A549 (cell line): ENCODE measurements around the gene SFT2D1. TPM values are rescaled to one million over a fixed set of nuclear protein-coding genes. Genes with fewer than 3 reads are reported as not detected.
"Not testable (repeated sequence)": the region's sequence is repeated elsewhere in the genome, so short reads cannot be mapped to it uniquely, and the experiment has no call there.

Experiments used
- ATAC-seq, 2 experiments: fragments of 200-7000 bp in 1 of 2; fragments of >200 bp in 1 of 2; cut with Nextera tagmentation in 1 of 2; cut with Tn5 transposase in 1 of 2; 3 replicates each; pipeline versions ENCODE4 v1.8.0 to v1.9.1; 2018 to 2020; ENCODE audit warnings: mild to moderate bottlenecking in 1 of 2, moderate library complexity in 1 of 2
- CTCF ChIA-PET: fragments of 300-600 bp; sonication (Branson Sonifier 250); formaldehyde crosslinking; extraction: SDS; loops from one replicate; lab custom pipeline; 2021; ENCODE audit warnings: antibody characterized with exemption, inconsistent platforms; lab: Yijun Ruan, JAX
- POLR2A ChIA-PET: fragments of 350-600 bp; formaldehyde crosslinking; extraction: SDS; loops from one replicate; lab custom pipeline; 2021; ENCODE audit warnings: antibody characterized with exemption, inconsistent platforms; lab: Yijun Ruan, JAX
- DNase-seq, 2 experiments: peaks; one replicate each; pipeline versions ENCODE4 v3.0.0 to v3.0.0-alpha.2; 2011 to 2016; ENCODE audit warnings: low read depth in 1 of 2, low spot score in 1 of 2
- FAIRE-seq: peaks from 2 replicates; lab custom pipeline; 2011; peaks lifted over from hg19 to GRCh38; lab: Jason Lieb, UNC
- H3K27ac ChIP-seq, 2 experiments: fragments of >200 bp; sonication (Bioruptor Twin); formaldehyde crosslinking; 3 replicates each; pipeline ENCODE4 v1.5.1; 2016 to 2017
- H3K4me1 ChIP-seq: fragments of >200 bp; sonication (Bioruptor Twin); formaldehyde crosslinking; 3 replicates; pipeline ENCODE4 v1.6.1; 2016
- H3K4me2 ChIP-seq: fragments of >200 bp; sonication (Bioruptor Twin); formaldehyde crosslinking; 3 replicates; pipeline ENCODE4 v1.6.1; 2016
- H3K4me3 ChIP-seq: fragments of >200 bp; sonication (Bioruptor Twin); formaldehyde crosslinking; 3 replicates; pipeline ENCODE4 v1.5.1; 2016
- H3K9me3 ChIP-seq: fragments of >200 bp; sonication (Bioruptor Twin); formaldehyde crosslinking; 3 replicates; pipeline ENCODE4 v1.6.1; 2016
- BCL3 ChIP-seq: fragments of >200 bp; sonication (Bioruptor Twin); formaldehyde crosslinking; IDR thresholded peaks from 3 replicates; pipeline ENCODE4 v1.6.1; 2016
- CHD2 ChIP-seq: fragments of 150-350 bp; IDR thresholded peaks from 2 replicates; pipeline ENCODE4 v1.6.1; 2014; ENCODE audit warnings: low read length; ENCODE audit not compliant: partially characterized antibody
- EHMT2 ChIP-seq: fragments of 200-600 bp; sonication (generic); IDR thresholded peaks from 2 replicates; pipeline ENCODE4 v1.6.1; 2016; ENCODE audit warnings: antibody characterized with exemption, low read depth, mild to moderate bottlenecking, moderate library complexity
- EP300 ChIP-seq, 2 experiments: fragments of >200 bp; sonication (Bioruptor Twin); formaldehyde crosslinking; IDR thresholded peaks; 2 replicates in 1 of 2; 3 replicates in 1 of 2; pipeline ENCODE4 v1.6.1; 2016 to 2017
- FOSL2 ChIP-seq, 2 experiments: fragments of 450-650 bp in 1 of 2; fragments of >200 bp in 1 of 2; sonication (Bioruptor Twin) in 1 of 2; formaldehyde crosslinking; IDR thresholded peaks; 2 replicates each; pipeline versions ENCODE4 v1.5.0 to v1.6.1; 2016 to 2020; ENCODE audit warnings: mild to moderate bottlenecking in 1 of 2, moderate library complexity in 1 of 2
- FOXS1 ChIP-seq: fragments of 250-450 bp; sonication (Bioruptor Pico); IDR thresholded peaks from 2 replicates; pipeline ENCODE4 v1.5.0; 2020; ENCODE audit warnings: mild to moderate bottlenecking, moderate library complexity
- HMGXB4 ChIP-seq: fragments of 250-450 bp; sonication (Bioruptor Pico); IDR thresholded peaks from 2 replicates; pipeline ENCODE4 v1.5.0; 2021; ENCODE audit warnings: mild to moderate bottlenecking, moderate library complexity, borderline replicate concordance
- HOXB13 ChIP-seq: fragments of 250-450 bp; sonication (Bioruptor Pico); IDR thresholded peaks from 2 replicates; pipeline ENCODE4 v1.5.0; 2020; ENCODE audit warnings: low read depth, mild to moderate bottlenecking, moderate library complexity
- JUN ChIP-seq, 2 experiments: fragments of >200 bp; sonication (Bioruptor Twin); formaldehyde crosslinking; IDR thresholded peaks; 2 replicates in 1 of 2; 3 replicates in 1 of 2; pipeline ENCODE4 v1.6.1; 2016 to 2017
- KDM5A ChIP-seq: fragments of 200-600 bp; sonication (generic); IDR thresholded peaks from 2 replicates; pipeline ENCODE4 v1.6.1; 2016; ENCODE audit warnings: antibody characterized with exemption, mild to moderate bottlenecking
- MAFK ChIP-seq: fragments of 450-650 bp; IDR thresholded peaks from 2 replicates; pipeline ENCODE4 v1.6.1; 2014; ENCODE audit not compliant: partially characterized antibody
- NR3C1 ChIP-seq: fragments of >200 bp; sonication (Bioruptor Twin); formaldehyde crosslinking; IDR thresholded peaks from 3 replicates; pipeline ENCODE4 v1.6.1; 2017
- PHF8 ChIP-seq: fragments of 200-600 bp; sonication (generic); IDR thresholded peaks from 2 replicates; pipeline ENCODE4 v1.6.1; 2016; ENCODE audit warnings: low read depth, mild to moderate bottlenecking, antibody characterized with exemption, moderate library complexity, borderline replicate concordance
- POLR2AphosphoS2 ChIP-seq: conservative IDR thresholded peaks from 2 replicates; pipeline ENCODE4 v1.6.1; 2012; ENCODE audit warnings: low read length, improper control_type of control experiment, inconsistent platforms
- REST ChIP-seq: fragments of 200-600 bp; sonication (generic); IDR thresholded peaks from 2 replicates; pipeline ENCODE4 v1.6.1; 2016; ENCODE audit warnings: antibody characterized with exemption, mild to moderate bottlenecking, moderate library complexity
- RFX5 ChIP-seq: fragments of 450-650 bp; IDR thresholded peaks from 2 replicates; pipeline ENCODE4 v1.7.1; 2014; ENCODE audit warnings: antibody characterized with exemption, mild to moderate bottlenecking, moderate library complexity
- SREBF2 ChIP-seq: fragments of 450-650 bp; IDR thresholded peaks from 2 replicates; pipeline ENCODE4 v1.6.1; 2014; ENCODE audit warnings: mild to moderate bottlenecking, moderate library complexity
- TFCP2L1 ChIP-seq: fragments of 250-450 bp; sonication (Bioruptor Pico); IDR thresholded peaks from 2 replicates; pipeline ENCODE4 v1.5.0; 2021; ENCODE audit warnings: mild to moderate bottlenecking
- ZC3H11A ChIP-seq: fragments of 450-650 bp; IDR thresholded peaks from 2 replicates; pipeline ENCODE4 v1.6.1; 2014; ENCODE audit warnings: antibody characterized with exemption, mild to moderate bottlenecking
- ZNF302 ChIP-seq: fragments of 250-450 bp; sonication (Bioruptor Pico); IDR thresholded peaks from 2 replicates; pipeline ENCODE4 v1.9.0; 2021; ENCODE audit warnings: inconsistent platforms, mild to moderate bottlenecking, moderate library complexity
- ZSCAN20 ChIP-seq: fragments of 250-450 bp; sonication (Bioruptor Pico); IDR thresholded peaks from 2 replicates; pipeline ENCODE4 v1.8.0; 2022; ENCODE audit warnings: mild to moderate bottlenecking, moderate library complexity
- WGBS: methylation state at CpG from one replicate; pipeline ENCODE4 v1.1.6; 2017; ENCODE audit errors: missing lambda C conversion rate; 5-methylcytosine and 5-hydroxymethylcytosine counted together
- polyA plus RNA-seq, 4 experiments: library from polyadenylated mRNA; depleted of rRNA in 3 of 4; stranded (reverse); fragments of >200 nt; fragmentation: RNase III in 1 of 4; extraction: RNeasy Plus Mini Kit Qiagen cat#74134 plus additional on column Dnase treatment in 1 of 4; gene quantifications; 2 replicates in 3 of 4; 3 replicates in 1 of 4; pipeline ENCODE4 v1.2.3, GENCODE V29; 2011 to 2017

SFT2D1 gene
- polyA plus RNA-seq, 2 of the 4 experiments (the other 2 are of a cell fraction): 48.1 to 74.4 TPM

GRCh38 chr6:166387642-166388289 is 45.4 kb upstream of the SFT2D1 start:
- no peak for ATAC-seq
- ChIA-PET CTCF (interaction anchor here (0.6 to 2.2 kb wide), 5 partner anchors 10 to 112 kb away, joined by 3 to 8 read pairs (median 3); no protein-coding TSS in a partner anchor), POLR2A (no interaction called here)
- 54% methylated on average over 5 of the region's 5 CpGs for WGBS
- no peak overlapping the region for H3K4me3 ChIP-seq
- H3K9me3 ChIP-seq: no peaks in the 10 kb centered on the region
- FAIRE-seq: no peak
- H3K4me2 ChIP-seq: no peak overlapping the region
- TF ChIP-seq ZSCAN20 (no peak), POLR2AphosphoS2 (no peak), HOXB13 (CRISPR knock-in tag) (no peak), EHMT2 (no peak), CHD2 (no peak), REST (no peak), FOXS1 (CRISPR knock-in tag) (no peak), JUN (IDR thresholded peaks at IDR 0.05) (no peak), ZNF302 (CRISPR knock-in tag) (no peak), MAFK (no peak), SREBF2 (no peak), EP300 (IDR thresholded peaks at IDR 0.05) (no peak), TFCP2L1 (CRISPR knock-in tag) (no peak), NR3C1 (no peak)
- peaks cover 3% of the 10 kb centered on the region; the same call in 1 of the 3 replicates for H3K4me1 ChIP-seq
- H3K27ac ChIP-seq: no peak overlapping the region
- no peak for DNase-seq

GRCh38 chr6:166387098-166387497 is 44.8 kb upstream of the SFT2D1 start:
- H3K9me3 ChIP-seq, H3K27ac ChIP-seq, ATAC-seq, FAIRE-seq, H3K4me3 ChIP-seq, H3K4me1 ChIP-seq, H3K4me2 ChIP-seq, DNase-seq, POLR2A ChIA-PET: not testable (repeated sequence)
- CTCF ChIA-PET: interaction anchor here (1.0 to 2.2 kb wide), 4 partner anchors 10 to 111 kb away, joined by 3 to 8 read pairs (median 4); no protein-coding TSS in a partner anchor
- 88% methylated on average over 9 of the region's 9 CpGs for WGBS

- ChIA-PET POLR2A (no interaction called here), CTCF (interaction anchor here (0.6 to 1.4 kb wide), 3 partner anchors 15 to 73 kb away, joined by 3 to 5 read pairs (median 3); no protein-coding TSS in a partner anchor)
- TF ChIP-seq HOXB13 (CRISPR knock-in tag) (no peak), FOSL2 (IDR thresholded peaks at IDR 0.05) (no peak), FOSL2 (CRISPR knock-in tag; IDR thresholded peaks at IDR 0.05) (no peak), RFX5 (no peak), HMGXB4 (CRISPR knock-in tag) (no peak), ZC3H11A (no peak), KDM5A (no peak), BCL3 (no peak), PHF8 (no peak)
- DNase-seq: no peak
- H3K27ac ChIP-seq: no peak overlapping the region
- no peak for FAIRE-seq
- 94% methylated on average over 8 of the region's 9 CpGs for WGBS
- no peak overlapping the region for H3K4me2 ChIP-seq
- H3K4me1 ChIP-seq: peaks cover 3% of the 10 kb centered on the region; the same call in 1 of the 3 replicates
- ATAC-seq: no peak
- H3K9me3 ChIP-seq: no peaks in the 10 kb centered on the region
- no peak overlapping the region for H3K4me3 ChIP-seq
These were observed 43.8 kb upstream of the SFT2D1 start for GRCh38 chr6:166386111-166386510.
